ENCODE data around the gene C19orf67. TPM values are rescaled to one million over a fixed set of nuclear protein-coding genes. Genes with fewer than 3 reads are reported as not detected.
A peak's percentile ranks its signal among the peaks of the same experiment; 100 is the strongest.

C19orf67 gene
- total and polyA plus RNA-seq, 10 donors: 4.9 TPM; not detected in 9

DNA sequence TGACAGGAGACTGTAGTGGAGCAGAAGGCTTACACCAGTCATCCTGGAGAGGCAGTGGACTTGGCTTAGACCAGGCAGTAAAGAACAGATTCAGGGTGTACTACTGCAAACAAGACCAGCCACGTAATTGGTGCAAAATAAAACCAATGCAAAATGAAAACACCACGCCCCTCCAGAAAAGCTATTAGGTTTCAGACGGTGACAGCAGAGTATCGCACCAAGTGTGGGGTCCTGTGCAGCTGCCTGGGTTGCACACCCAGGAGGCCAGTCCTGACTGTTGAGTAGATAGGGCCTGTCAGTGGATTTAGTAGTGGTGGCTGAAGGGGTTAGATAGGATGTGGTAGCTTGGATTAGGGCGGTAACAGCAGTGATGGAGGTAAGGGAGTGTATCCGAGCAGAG lies 37.3 kb upstream of the C19orf67 start:
- Histone ChIP-seq H3K4me3 (no peak overlapping the region), H3K4me1 (peaks cover 9 to 52% (median 32%) of the 10 kb centered on the region in 6 donors), H3K9me3 (no peaks in the 10 kb centered on the region), H3K27me3 (replicated peaks in 1 of 7) (no peaks in the 10 kb centered on the region), H3K36me3 (peaks cover 0 to 14% (median 0%) of the 10 kb centered on the region in 6 donors), H3K27ac (peak overlapping the region in 2 of 8 donors; percentile 2 to 4)
- no peak for TF ChIP-seq POLR2AphosphoS5 (IDR thresholded peaks at IDR 0.05)
- TF ChIP-seq POLR2A (IDR thresholded peaks at IDR 0.05): no peak
- TF ChIP-seq, protein P1, sequence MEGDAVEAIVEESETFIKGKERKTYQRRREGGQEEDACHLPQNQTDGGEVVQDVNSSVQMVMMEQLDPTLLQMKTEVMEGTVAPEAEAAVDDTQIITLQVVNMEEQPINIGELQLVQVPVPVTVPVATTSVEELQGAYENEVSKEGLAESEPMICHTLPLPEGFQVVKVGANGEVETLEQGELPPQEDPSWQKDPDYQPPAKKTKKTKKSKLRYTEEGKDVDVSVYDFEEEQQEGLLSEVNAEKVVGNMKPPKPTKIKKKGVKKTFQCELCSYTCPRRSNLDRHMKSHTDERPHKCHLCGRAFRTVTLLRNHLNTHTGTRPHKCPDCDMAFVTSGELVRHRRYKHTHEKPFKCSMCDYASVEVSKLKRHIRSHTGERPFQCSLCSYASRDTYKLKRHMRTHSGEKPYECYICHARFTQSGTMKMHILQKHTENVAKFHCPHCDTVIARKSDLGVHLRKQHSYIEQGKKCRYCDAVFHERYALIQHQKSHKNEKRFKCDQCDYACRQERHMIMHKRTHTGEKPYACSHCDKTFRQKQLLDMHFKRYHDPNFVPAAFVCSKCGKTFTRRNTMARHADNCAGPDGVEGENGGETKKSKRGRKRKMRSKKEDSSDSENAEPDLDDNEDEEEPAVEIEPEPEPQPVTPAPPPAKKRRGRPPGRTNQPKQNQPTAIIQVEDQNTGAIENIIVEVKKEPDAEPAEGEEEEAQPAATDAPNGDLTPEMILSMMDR (IDR thresholded peaks at IDR 0.05 in 8 of 11, conservative IDR thresholded peaks at IDR 0.05 in 3 of 11): no peak
- DNase-seq: no peak
- intact Hi-C loops (cut with DNase I; ENCODE audit: low total_unique reads): no loop called here
- 93 to 97% (median 95%) methylated on average over 6 of the region's 6 CpGs for WGBS, 5 donors

DNA sequence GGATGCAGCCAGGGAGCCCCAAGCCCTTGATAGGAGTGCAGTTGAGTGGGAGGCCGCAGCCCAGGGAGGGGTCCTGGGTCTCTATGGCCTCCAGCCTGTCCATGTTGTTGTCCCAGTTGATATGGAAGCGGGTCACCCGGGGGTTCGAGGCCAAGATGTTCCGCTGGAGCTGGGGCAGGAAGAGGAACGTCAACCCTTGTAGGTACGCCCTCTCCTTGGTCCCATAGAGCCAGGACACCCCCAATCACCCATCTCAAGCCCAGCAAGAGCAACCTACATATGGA lies 34.9 kb upstream of the C19orf67 start:
- WGBS, 5 donors: 90 to 95% (median 92%) methylated on average over 7 of the region's 7 CpGs
- H3K4me3 ChIP-seq: no peak overlapping the region
- no peaks in the 10 kb centered on the region for H3K9me3 ChIP-seq
- peaks cover 0 to 8% (median 0%) of the 10 kb centered on the region in 6 donors for H3K36me3 ChIP-seq
- DNase-seq: no peak
- no peaks in the 10 kb centered on the region for H3K27me3 ChIP-seq (replicated peaks in 1 of 7)
- peak overlapping the region in 6 of 8 donors; percentile 93 to 99 (median 98) for H3K27ac ChIP-seq
- H3K4me1 ChIP-seq: peaks cover 21 to 55% (median 40%) of the 10 kb centered on the region in 6 donors
- TF ChIP-seq POLR2A (IDR thresholded peaks at IDR 0.05) (no peak), POLR2AphosphoS5 (IDR thresholded peaks at IDR 0.05) (no peak)
- TF ChIP-seq, protein P1 (IDR thresholded peaks at IDR 0.05 in 8 of 11, conservative IDR thresholded peaks at IDR 0.05 in 3 of 11): no peak
- intact Hi-C loops (cut with DNase I; ENCODE audit: low total_unique reads): no loop called here

DNA sequence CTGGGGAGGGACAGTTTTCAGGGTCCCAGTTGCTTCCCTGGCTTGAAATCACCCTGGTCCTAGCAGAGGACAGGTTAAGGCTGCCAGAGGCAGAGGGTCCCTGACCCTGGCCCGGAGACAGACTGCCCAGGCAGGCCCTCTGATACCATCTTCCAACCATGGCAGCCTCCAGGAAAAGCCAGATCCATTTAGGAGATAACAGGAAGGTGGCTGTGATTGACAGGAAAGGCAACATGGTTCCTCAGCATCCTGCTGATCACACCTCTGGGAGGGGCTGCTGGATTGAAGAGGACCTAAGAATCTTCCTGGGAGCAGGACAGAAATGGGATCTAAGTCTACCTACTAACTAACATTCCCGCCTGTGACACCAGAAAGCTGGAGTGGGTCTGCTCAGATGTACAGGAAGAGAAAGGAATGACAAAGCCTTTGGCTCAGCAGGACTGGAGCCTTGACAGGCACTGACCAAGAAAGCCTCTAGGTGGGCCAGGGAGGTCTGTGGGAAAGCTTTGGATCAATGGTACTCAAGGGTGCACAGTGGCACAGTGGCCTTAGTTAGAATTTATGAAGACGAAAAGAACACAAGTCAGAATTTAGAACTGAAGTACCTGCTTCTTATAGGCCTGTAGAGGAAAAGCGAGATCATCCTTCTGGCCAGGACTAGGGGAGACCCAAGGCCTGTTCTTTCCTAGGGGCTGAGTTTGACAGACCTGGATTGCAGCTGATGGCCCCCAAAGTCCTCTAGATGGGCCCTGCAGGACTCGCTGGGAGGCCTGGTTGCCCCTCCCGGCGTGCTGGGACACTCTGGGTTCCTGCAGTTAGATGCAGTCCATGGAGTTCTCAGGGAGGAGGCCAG lies 34.3 kb upstream of the C19orf67 start:
- WGBS, 5 donors: 87 to 94% (median 91%) methylated on average over 4 to 7 of the region's 7 CpGs
- H3K4me1 ChIP-seq: peaks cover 25 to 60% (median 45%) of the 10 kb centered on the region in 6 donors
- TF ChIP-seq POLR2AphosphoS5 (IDR thresholded peaks at IDR 0.05): no peak
- TF ChIP-seq POLR2A (IDR thresholded peaks at IDR 0.05): no peak
- TF ChIP-seq, protein P1 (IDR thresholded peaks at IDR 0.05 in 8 of 11, conservative IDR thresholded peaks at IDR 0.05 in 3 of 11): no peak
- intact Hi-C loops (cut with DNase I; ENCODE audit: low total_unique reads): no loop called here
- H3K27ac ChIP-seq: peak overlapping the region; percentile 90 to 99 (median 96)
- no peaks in the 10 kb centered on the region for H3K27me3 ChIP-seq (replicated peaks in 1 of 7)
- H3K4me3 ChIP-seq: peak overlapping the region in 1 of 8 donors; percentile 95
- peaks cover 0 to 6% (median 0%) of the 10 kb centered on the region in 6 donors for H3K36me3 ChIP-seq
- no peaks in the 10 kb centered on the region for H3K9me3 ChIP-seq
- no peak for DNase-seq

DNA sequence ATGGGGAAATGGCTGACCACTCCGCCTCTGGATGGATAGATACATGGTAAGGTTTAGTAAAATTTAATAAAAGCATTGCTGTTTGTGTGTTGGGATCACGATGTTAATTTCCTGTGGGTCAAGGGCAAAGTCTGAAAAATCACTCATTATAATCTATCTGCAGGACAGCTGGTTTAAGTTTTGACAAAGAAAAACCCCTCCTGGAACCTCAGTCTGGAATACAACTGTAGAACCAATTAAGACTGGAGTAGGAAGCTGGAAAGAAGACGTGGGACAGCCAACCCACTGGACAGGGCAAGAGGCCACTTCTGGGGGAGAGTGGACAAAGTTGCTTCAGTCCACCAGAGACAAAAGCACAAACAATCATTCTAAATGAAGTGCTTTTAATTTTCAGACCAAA lies 33.6 kb upstream of the C19orf67 start:
- H3K27ac ChIP-seq: peak overlapping the region; percentile 90 to 99 (median 96)
- intact Hi-C loops (cut with DNase I; ENCODE audit: low total_unique reads): no loop called here
- 31 to 57% (median 52%) methylated on average over 3 of the region's 3 CpGs for WGBS, 5 donors
- no peaks in the 10 kb centered on the region for H3K36me3 ChIP-seq
- TF ChIP-seq, protein P1 (IDR thresholded peaks at IDR 0.05 in 8 of 11, conservative IDR thresholded peaks at IDR 0.05 in 3 of 11): no peak
- no peak for TF ChIP-seq POLR2AphosphoS5 (IDR thresholded peaks at IDR 0.05)
- no peak for TF ChIP-seq POLR2A (IDR thresholded peaks at IDR 0.05)
- peak overlapping the region in 4 of 8 donors; percentile 56 to 95 (median 91) for H3K4me3 ChIP-seq
- H3K4me1 ChIP-seq: peaks cover 25 to 68% (median 53%) of the 10 kb centered on the region in 6 donors
- no peak for DNase-seq
- H3K9me3 ChIP-seq: no peaks in the 10 kb centered on the region
- H3K27me3 ChIP-seq (replicated peaks in 1 of 7): no peaks in the 10 kb centered on the region

All from spleen (tissue), 11 donors.